PC-3 (cell line): ENCODE data around the gene DIS3L2.

Experiments
- EZH2 ChIP-seq: fragments of 300-600 bp; sonication (generic); IDR thresholded peaks from one replicate; pipeline ENCODE4 v1.6.1; 2017; ENCODE audit warnings: antibody characterized with exemption, mild to moderate bottlenecking, low read length; ENCODE audit not compliant: unreplicated experiment
- TF ChIP-seq, protein P1 (sequence below): fragments of 300-600 bp; sonication (generic); conservative IDR thresholded peaks from 2 replicates; pipeline ENCODE4 v1.5.1; 2017; ENCODE audit warnings: antibody characterized with exemption, low read depth, mild to moderate bottlenecking, low read length

DNA sequence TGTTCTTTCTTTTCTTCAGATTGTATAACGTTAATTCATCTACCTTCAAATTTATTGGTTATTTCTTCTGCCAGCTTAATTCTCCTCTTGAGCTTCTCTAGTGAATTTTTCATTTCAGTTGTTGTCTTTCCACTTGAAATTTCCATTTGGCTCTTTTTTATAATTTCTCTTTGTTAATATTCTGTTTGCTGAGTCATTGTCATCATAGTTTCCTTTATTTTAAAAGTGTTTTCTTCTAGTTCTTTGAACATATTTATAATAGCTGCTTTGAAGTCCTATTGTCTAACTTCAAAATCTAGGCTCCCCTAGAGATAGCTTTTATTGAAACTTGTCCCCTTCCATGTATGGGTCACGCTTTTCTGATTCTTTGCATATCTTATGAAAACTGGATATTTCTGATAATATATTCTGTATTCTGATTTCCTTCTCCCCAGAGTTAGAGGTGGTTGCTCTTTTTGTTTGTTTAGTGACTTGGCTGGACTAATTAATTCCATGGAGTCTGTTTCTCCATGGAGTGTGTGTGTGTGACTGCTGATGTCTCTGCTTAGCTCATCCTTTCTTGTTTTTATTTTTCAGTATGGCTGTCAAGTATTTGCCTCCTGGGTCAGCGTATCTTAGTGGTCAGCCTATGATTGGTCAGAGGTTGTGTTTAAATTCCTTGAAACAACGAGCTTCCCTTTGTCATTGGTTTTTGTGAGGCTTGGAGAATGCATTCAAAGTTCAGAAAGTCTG lies 47.6 kb downstream of the DIS3L2 start:
- TF ChIP-seq, protein P1, sequence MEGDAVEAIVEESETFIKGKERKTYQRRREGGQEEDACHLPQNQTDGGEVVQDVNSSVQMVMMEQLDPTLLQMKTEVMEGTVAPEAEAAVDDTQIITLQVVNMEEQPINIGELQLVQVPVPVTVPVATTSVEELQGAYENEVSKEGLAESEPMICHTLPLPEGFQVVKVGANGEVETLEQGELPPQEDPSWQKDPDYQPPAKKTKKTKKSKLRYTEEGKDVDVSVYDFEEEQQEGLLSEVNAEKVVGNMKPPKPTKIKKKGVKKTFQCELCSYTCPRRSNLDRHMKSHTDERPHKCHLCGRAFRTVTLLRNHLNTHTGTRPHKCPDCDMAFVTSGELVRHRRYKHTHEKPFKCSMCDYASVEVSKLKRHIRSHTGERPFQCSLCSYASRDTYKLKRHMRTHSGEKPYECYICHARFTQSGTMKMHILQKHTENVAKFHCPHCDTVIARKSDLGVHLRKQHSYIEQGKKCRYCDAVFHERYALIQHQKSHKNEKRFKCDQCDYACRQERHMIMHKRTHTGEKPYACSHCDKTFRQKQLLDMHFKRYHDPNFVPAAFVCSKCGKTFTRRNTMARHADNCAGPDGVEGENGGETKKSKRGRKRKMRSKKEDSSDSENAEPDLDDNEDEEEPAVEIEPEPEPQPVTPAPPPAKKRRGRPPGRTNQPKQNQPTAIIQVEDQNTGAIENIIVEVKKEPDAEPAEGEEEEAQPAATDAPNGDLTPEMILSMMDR, result no peak
- TF ChIP-seq EZH2, result no peak
